Superior temporal gyrus (tissue), 1 donor: ENCODE measurements around the gene PPM1J.

Experiments
- DNase-seq: peaks from one replicate; pipeline ENCODE4 v3.0.0-alpha.2; 2016; ENCODE audit errors: extremely low spot score

PPM1J gene

GRCh38 chr1:112687361-112687760 lies 27.8 kb downstream of the PPM1J start:
- no peak for DNase-seq

GRCh38 chr1:112686835-112687234 lies 28.3 kb downstream of the PPM1J start:
- DNase-seq: no peak

GRCh38 chr1:112686417-112686816 lies 28.7 kb downstream of the PPM1J start:
- DNase-seq: no peak

GRCh38 chr1:112685913-112686312 lies 29.2 kb downstream of the PPM1J start:
- DNase-seq: no peak

GRCh38 chr1:112678605-112679004 lies 36.5 kb downstream of the PPM1J start:
- DNase-seq: no peak

GRCh38 chr1:112677501-112677900 lies 37.6 kb downstream of the PPM1J start:
- no peak for DNase-seq

- no peak for DNase-seq
Observed at GRCh38 chr1:112676543-112676942, 38.6 kb downstream of the PPM1J start.

GRCh38 chr1:112675728-112676381 lies 39.3 kb downstream of the PPM1J start:
- DNase-seq: peak; percentile 33

GRCh38 chr1:112674986-112675727 lies 40.0 kb downstream of the PPM1J start:
- no peak for DNase-seq

GRCh38 chr1:112674440-112674985 lies 40.6 kb downstream of the PPM1J start, which contains the start of gene MOV10:
Gene MOV10 (plus strand): TSS chr1:112674659. CDS start chr1:112674913, 254 bp downstream.
- peak; percentile 54 for DNase-seq

GRCh38 chr1:112673592-112674439 lies 41.3 kb downstream of the PPM1J start:
- DNase-seq: peak; percentile 50

GRCh38 chr1:112672842-112673241 lies 42.3 kb downstream of the PPM1J start:
- DNase-seq: no peak

- DNase-seq: no peak
Observed at GRCh38 chr1:112672009-112672408, 43.1 kb downstream of the PPM1J start.

GRCh38 chr1:112666946-112667345 lies 48.2 kb downstream of the PPM1J start:
- DNase-seq: no peak

- no peak for DNase-seq
Observed at GRCh38 chr1:112665857-112666256, 49.3 kb downstream of the PPM1J start.
